Measurements from ENCODE around the gene PLEKHA5. TPM values are rescaled to one million over a fixed set of nuclear protein-coding genes. Genes with fewer than 3 reads are reported as not detected.

Gene PLEKHA5
- polyA plus RNA-seq, 1 donor (not counting 4 experiments of a cell fraction or from before 2014, with no cell fraction given) = 21.7 TPM

DNA sequence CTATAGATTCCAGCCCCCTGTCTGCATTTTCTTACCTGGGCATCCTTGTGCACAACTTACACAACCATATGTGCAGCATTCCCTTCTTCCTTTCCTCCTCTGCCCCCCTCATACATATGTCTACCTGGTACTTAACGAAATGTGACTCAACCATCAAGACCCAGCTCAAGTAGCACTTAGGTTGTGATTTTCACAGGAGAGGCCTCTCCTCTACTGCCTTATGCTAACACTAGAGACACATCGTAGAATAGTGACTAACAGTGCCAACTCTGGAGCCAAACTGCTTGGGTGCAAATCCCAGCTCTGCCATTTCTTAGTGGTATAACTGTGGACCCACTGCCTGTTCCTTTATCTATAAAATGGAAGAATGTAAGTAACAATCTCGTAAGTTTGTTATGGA, 24.1 kb upstream of the PLEKHA5 start:
- no peaks in the 10 kb centered on the region for H3K36me3 ChIP-seq (ENCODE audit: control insufficient read depth in 2 of 2, extremely low read depth in 1 of 2, insufficient read depth in 2 of 2, low read length in 2 of 2)
- H3K4me2 ChIP-seq (ENCODE audit: control insufficient read depth, extremely low read depth, insufficient read depth, low read depth, low read length) = no peak overlapping the region
- H3K4me1 ChIP-seq (ENCODE audit: control insufficient read depth, extremely low read depth, insufficient read depth, low read length) = no peaks in the 10 kb centered on the region
- no peak for FAIRE-seq
- H2AFZ ChIP-seq (ENCODE audit: control insufficient read depth, low read length) = no peak overlapping the region
- H3K9me3 ChIP-seq (ENCODE audit: control insufficient read depth, low read depth, low read length) = no peaks in the 10 kb centered on the region
- no peak overlapping the region for H3K4me3 ChIP-seq (ENCODE audit: control insufficient read depth in 2 of 3, extremely low read depth in 1 of 3, insufficient read depth in 2 of 3, low read depth in 1 of 3, low read length in 3 of 3)
- no peak for DNase-seq (ENCODE audit: low read depth, low spot score)
- H3K9me1 ChIP-seq (ENCODE audit: control insufficient read depth, extremely low read depth, insufficient read depth, low read length) = no peaks in the 10 kb centered on the region
- no peak overlapping the region for H3K9ac ChIP-seq (ENCODE audit: control insufficient read depth, extremely low read depth, insufficient read depth, low read length)
- H3K27ac ChIP-seq (ENCODE audit: control insufficient read depth, insufficient read depth, low read length) = no peak overlapping the region
- no peak for TF ChIP-seq EZH2 (IDR thresholded peaks at IDR 0.05; ENCODE audit: low read length)
- TF ChIP-seq, protein P1, sequence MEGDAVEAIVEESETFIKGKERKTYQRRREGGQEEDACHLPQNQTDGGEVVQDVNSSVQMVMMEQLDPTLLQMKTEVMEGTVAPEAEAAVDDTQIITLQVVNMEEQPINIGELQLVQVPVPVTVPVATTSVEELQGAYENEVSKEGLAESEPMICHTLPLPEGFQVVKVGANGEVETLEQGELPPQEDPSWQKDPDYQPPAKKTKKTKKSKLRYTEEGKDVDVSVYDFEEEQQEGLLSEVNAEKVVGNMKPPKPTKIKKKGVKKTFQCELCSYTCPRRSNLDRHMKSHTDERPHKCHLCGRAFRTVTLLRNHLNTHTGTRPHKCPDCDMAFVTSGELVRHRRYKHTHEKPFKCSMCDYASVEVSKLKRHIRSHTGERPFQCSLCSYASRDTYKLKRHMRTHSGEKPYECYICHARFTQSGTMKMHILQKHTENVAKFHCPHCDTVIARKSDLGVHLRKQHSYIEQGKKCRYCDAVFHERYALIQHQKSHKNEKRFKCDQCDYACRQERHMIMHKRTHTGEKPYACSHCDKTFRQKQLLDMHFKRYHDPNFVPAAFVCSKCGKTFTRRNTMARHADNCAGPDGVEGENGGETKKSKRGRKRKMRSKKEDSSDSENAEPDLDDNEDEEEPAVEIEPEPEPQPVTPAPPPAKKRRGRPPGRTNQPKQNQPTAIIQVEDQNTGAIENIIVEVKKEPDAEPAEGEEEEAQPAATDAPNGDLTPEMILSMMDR (optimal IDR thresholded peaks at IDR 0.05 in 1 of 3, IDR thresholded peaks at IDR 0.05 in 1 of 3, conservative IDR thresholded peaks at IDR 0.05 in 1 of 3; ENCODE audit: extremely low read depth in 1 of 3, insufficient read depth in 2 of 3, low read length in 3 of 3) = no peak
- dilution Hi-C loops (cut with MboI; ENCODE audit: extremely low pct_ligation_motif_present, low sequenced_read_pairs) = no loop called here
- no peaks in the 10 kb centered on the region for H4K20me1 ChIP-seq (ENCODE audit: control insufficient read depth, extremely low read depth, insufficient read depth, low read length)
- no peaks in the 10 kb centered on the region for H3K27me3 ChIP-seq (ENCODE audit: control insufficient read depth, extremely low read depth, insufficient read depth, low read length)
- no peaks in the 10 kb centered on the region for H3K79me2 ChIP-seq (ENCODE audit: control insufficient read depth, insufficient read depth, low read length)

DNA sequence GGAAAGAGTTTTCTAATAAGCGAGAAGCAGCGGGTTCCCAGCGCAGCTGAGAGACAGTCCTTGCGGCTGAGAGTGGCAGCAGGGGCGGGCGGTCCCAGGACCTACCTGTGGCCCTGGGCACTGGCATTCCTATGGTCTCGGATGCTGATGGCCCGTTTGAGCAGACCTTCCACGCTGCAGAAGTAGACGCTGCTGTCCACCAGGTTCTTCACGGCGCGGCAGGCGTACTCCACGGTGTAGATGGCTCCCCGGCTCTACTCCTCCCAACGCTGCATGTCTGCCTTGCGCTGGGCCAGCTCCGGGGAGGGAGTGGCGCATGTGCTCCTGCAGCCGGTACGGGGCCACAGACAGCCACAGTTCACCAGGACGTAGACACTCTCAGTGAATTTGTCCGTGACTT, 21.8 kb upstream of the PLEKHA5 start:
- DNase-seq (ENCODE audit: low read depth, low spot score) (no peak), FAIRE-seq (no peak)
- Histone ChIP-seq H3K4me2 (ENCODE audit: control insufficient read depth, extremely low read depth, insufficient read depth, low read depth, low read length) (no peak overlapping the region), H3K79me2 (ENCODE audit: control insufficient read depth, insufficient read depth, low read length) (no peaks in the 10 kb centered on the region), H3K9me3 (ENCODE audit: control insufficient read depth, low read depth, low read length) (no peaks in the 10 kb centered on the region), H3K27ac (ENCODE audit: control insufficient read depth, insufficient read depth, low read length) (no peak overlapping the region), H4K20me1 (ENCODE audit: control insufficient read depth, extremely low read depth, insufficient read depth, low read length) (no peaks in the 10 kb centered on the region), H3K4me1 (ENCODE audit: control insufficient read depth, extremely low read depth, insufficient read depth, low read length) (no peaks in the 10 kb centered on the region), H2AFZ (ENCODE audit: control insufficient read depth, low read length) (no peak overlapping the region), H3K27me3 (ENCODE audit: control insufficient read depth, extremely low read depth, insufficient read depth, low read length) (no peaks in the 10 kb centered on the region), H3K9ac (ENCODE audit: control insufficient read depth, extremely low read depth, insufficient read depth, low read length) (no peak overlapping the region), H3K4me3 (ENCODE audit: control insufficient read depth in 2 of 3, extremely low read depth in 1 of 3, insufficient read depth in 2 of 3, low read depth in 1 of 3, low read length in 3 of 3) (no peak overlapping the region), H3K36me3 (ENCODE audit: control insufficient read depth in 2 of 2, extremely low read depth in 1 of 2, insufficient read depth in 2 of 2, low read length in 2 of 2) (no peaks in the 10 kb centered on the region), H3K9me1 (ENCODE audit: control insufficient read depth, extremely low read depth, insufficient read depth, low read length) (no peaks in the 10 kb centered on the region)
- dilution Hi-C loops (cut with MboI; ENCODE audit: extremely low pct_ligation_motif_present, low sequenced_read_pairs) = no loop called here
- no peak for TF ChIP-seq EZH2 (IDR thresholded peaks at IDR 0.05; ENCODE audit: low read length)
- TF ChIP-seq, protein P1 (optimal IDR thresholded peaks at IDR 0.05 in 1 of 3, IDR thresholded peaks at IDR 0.05 in 1 of 3, conservative IDR thresholded peaks at IDR 0.05 in 1 of 3; ENCODE audit: extremely low read depth in 1 of 3, insufficient read depth in 2 of 3, low read length in 3 of 3) = no peak

Measured in keratinocyte (primary cell).